ENCODE measurements around the gene FNDC10.
A peak's percentile ranks its signal among the peaks of the same experiment; 100 is the strongest.
"Not testable (repeated sequence)": the region's sequence is repeated elsewhere in the genome, so short reads cannot be mapped to it uniquely, and the experiment has no call there.

FNDC10 gene

DNA sequence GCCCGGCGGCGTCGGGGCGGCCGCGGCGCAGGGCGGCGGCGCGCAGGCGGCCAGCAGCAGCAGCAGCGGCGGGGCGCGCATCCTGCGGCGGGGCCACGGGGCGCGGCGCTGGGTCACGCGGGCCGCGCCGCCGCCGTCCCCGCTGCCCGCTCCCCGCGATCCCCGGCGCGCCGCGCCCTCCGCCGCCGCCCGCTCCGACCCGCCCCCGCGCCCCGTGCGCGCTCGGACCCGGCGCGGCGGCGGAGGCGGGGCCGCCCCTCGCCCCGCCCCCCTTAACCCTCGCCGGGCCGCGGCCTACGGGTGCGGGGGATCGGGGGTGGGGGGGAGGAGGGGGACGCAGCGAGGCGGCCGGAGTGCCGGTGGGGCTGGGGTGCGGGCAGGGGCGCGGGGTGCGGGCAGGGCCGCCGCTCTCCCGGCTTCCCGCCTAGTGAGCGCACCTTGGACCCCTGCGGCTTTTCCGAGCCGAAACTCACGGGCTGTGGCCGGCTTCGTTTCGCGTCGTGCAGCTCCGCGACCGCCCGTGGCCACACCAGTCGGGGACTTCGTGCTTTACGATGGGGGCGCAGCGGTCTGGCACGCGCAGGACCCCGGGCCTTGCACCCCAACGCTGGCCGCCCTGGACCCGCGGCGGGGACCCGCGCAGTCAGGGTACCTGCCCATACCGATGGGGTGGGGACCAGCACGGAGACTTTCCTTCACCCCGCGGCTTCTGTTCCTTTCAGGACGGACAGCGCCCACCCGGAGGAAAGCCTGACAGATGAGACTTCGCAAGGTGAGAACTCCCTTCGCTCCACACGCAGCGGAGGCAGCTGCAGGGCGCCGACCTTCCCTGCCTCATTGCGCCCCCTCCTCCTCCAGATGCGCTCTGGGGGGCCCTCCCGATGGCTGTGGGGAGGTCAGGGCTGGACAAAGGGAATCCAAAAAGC lies at the start of gene FNDC10:
FNDC10 (minus strand) TSS at position 201 of the 926 bp plus-strand sequence; CDS start at position 81, 120 bp downstream.
- DNase-seq = no peak

DNA sequence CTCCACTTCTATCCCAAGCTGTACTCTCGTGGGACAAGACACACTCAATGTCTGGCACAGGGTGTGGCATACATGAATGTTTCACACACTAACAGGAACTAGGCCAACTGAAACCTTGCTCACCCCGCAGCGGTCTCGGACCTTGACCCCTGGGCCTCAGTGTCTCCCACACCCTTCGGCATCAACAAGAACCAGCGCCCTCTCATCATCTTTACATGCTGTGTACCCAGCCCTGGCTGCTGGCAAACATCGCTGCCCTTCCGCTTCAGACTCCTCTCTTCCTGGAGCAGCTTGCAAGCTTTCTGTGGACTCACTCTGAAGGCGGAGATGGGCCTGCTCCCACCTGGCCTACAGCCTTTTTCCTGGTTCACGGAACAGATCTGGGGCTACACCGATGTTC lies 48.3 kb upstream of the FNDC10 start:
- DNase-seq = not testable (repeated sequence)

DNA sequence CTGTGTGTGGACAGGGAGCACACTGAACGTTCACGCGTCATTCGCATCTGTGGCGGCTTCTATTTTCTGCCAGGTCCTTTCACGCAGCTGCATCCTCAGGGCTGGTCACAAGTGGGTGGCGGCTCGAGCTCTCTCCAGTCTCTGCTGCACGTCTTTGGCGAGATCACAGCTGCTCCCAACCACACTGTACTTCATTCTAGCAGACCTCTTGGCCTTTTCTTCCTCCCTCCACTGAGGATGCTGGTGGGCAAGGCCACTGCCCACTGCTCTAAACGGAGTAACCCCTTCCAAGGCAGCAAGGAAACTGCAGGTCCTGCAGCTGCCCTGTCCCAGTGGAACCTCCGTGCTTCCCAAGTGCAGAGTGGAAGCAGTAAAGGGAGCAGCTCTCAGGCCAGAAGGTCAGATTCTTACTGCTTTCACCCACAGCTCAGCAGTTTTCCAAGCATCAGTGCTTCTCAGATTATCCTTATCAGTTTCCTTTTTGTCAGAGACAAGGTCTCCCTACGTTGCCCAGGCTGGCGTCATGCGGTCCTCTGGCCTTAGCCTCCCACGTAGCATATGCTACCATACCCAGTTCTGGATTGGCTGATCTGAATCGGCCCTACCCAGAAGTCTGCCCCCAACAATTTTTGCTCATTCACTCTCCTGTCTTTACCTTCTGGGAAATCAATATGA lies 47.8 kb upstream of the FNDC10 start:
- DNase-seq = not testable (repeated sequence)

DNA sequence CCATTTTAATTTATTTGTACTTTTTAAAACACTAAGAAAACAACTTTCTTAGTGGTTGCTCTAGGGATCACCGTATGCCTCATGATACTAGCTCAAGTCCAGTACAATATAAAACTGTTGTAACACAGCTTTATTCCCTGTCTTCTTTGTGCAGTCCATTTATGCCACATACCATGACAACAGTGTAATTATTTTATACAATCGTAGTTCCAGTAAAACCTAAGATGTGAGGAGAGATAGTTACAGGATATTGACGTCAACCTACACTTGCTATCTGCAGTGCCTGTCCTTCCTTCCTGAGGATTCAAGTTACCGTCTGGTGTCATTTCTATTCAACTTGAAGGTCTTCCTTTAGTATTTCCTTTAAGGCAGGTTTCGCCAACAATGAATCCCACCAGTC lies 46.4 kb upstream of the FNDC10 start:
- DNase-seq = not testable (repeated sequence)

DNA sequence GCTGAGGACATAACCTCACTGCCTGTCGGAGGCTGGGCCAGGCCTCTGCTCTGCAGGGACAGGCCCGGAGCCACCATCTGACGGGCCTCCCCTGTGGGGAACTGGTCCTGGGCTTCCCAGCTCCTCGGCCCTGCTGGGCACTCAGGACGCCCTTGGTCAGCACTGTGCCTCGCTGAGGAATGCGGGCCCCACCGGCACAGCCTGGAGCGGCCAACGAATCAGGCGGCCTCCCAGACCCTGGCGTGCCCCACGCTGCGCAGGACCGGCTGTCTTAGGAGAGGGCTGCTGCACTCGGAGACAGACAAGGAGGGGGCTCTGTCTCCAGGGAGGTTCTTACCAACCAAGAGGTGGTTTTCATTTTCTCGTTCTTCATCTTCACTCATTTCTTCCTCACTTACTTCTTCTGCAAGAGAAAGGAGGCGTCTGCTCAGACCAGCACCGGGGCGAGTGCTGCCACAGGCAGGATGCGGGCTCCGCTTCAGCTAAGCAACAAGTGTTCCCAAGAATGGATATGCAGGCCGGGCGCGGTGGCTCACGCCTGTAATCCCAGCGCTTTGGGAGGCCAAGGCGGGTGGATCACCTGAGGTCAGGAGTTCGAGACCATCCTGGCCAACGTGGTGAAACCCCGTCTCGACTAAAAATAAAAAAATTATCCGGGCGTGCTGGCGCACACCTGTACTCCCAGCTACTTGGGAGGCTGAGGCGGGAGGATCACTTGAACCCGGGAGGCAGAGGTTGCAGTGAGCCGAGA lies 41.0 kb upstream of the FNDC10 start:
- DNase-seq = not testable (repeated sequence)

DNA sequence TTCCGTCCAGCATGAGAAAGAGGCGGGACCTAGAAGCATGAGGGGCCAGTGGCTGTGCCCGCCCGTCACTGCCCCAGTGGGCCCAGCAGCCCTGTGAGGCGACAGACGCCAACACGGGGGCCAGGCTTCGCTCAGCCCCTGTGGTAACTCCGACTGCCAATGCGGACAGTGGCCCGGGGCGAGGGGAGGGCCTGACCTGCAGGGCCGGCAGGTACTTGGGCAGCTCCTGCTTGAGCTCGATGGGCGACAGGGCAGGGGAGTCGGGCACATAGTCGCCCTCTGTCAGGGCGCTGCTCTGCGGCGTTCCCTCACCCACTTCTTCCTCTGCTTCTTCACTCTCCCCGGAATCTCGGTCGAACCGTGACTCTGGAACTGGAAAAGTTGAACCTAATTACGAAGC lies 40.1 kb upstream of the FNDC10 start:
- not testable (repeated sequence) for DNase-seq

DNA sequence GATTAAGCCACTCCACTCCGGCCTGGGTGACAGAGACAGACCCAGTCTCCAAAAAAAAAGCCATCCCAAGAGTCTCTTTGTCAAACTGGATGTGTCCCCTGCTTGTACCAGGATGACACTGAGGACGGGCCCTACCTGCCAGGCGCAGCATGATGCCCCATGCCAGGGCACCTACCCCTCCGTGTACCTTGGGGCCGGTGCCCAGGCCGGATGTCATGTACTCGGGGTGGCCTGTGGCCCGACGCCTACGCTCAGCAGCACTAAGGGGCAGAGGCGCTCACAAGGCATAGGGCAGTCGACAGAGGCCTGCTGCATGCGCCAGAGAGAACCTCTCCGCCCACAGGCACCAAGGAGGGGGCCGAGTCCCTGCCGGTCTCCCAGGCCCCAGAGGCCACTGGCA lies 39.4 kb upstream of the FNDC10 start:
- DNase-seq = not testable (repeated sequence)

DNA sequence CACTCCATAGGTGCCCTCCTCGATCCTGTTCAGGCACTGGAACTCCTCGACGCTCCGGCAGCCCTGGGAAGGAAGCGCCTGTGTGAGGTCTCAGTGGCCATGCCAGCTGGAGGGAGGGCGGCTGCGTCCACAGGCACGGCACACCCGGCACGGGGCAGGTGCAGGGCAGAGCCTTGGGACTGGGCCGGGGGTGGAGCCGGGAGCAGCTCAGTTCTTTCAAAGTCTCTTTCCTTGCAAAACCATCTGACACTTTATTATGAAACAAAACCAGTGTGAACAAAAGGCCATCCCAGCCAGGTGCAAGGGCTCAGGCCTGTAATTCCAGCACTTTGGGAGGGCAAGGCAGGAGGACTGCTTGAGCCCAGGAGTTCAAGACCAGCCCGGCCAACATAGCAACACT lies 38.6 kb upstream of the FNDC10 start:
- not testable (repeated sequence) for DNase-seq

DNA sequence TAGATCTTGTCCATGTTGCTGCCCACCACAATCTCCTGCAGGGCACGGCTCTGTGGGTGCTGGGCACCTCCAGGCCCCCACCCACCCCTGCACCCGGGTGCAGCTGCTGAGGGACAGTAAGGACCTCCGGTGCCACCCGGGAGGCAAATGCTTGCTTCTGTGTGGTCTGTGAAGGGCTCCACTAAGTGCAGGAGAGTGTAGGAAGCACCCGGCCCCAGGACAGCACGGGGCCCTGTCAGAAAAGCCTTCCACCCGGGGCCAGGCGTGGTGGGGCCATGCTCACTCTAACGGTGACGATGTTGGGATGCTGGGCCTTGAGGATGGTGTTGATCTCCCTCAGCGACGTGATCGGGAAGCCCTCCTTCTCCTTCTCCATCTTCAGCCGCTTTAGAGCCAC lies 37.5 kb upstream of the FNDC10 start:
- not testable (repeated sequence) for DNase-seq

DNA sequence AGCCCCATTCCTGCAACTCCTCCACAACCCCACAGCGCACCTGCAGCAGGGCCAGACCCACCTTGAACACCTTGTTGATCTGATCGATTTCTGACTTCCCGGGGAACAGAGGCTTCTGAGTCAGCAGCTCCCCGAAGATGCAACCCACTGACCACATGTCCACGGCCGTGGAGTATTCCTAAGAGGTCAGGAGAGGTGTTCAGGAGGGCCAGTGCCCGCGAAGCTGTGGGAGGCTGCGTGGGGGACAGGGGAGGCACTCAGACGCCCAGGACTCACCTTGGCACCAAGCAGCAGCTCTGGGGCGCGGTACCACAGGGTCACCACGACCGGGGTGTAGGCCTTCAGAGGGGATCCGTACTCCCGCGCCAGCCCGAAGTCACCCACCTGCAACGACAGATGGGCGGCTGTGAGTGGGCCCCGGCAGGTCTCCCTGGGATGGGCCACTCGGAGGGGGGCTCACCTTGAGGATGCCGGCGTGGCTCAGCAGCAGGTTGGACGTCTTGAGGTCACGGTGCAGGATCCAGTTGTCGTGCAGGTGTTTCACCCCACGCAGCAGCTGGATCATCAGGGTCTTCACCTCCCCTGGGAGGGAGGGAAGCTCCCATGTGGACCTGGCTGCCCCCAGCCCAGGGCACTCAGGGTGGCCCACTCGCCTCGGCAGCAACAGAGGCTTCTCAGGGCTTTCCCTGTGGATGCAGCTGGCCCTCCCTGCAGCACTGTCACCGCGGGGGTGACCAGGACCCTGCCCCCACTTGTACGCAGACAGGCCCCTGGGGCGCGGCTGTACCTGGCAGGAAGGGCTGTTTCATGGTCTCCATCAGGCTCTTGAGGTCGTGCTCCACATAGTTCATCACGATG lies 36.9 kb upstream of the FNDC10 start:
- not testable (repeated sequence) for DNase-seq

DNA sequence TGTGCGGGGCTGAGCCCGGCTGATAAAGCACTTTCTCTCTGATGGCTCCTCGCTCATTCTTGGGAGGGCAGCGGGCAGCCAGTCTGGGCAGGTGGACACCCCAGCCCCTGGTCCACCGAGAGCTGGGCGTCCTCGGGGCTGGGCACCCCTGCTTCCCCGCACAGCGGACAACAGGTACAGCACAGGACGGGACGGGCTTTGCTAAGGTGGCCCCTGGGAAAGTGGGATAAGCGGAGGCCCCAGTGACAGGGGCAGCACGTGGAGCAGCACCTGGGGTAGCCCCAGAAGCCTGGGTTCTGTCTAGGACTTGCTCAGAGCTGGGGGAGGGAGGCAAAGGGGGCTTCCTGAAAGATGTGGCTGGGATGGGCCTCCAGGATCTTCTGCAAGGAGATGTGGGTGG lies 34.7 kb upstream of the FNDC10 start:
- not testable (repeated sequence) for DNase-seq

DNA sequence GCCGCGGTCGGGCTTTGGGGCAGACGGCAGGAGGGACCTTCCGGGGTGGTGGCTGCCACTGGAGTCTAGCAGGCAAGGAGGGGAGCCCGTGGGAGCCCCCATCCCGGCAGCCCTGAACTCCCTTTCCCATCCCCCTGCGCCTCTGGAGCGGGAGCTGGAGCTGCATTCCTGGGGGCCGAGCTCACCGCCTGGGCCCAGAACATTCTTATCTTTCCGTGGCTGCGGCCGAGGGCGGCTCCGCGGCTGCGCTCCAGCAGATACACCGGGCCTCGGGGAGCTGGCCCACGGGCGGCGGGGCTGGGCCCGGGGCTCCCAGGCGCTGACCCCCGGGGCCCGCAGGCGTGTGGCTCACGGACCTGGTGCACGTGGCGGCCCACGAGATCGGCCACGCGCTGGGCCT lies 33.5 kb upstream of the FNDC10 start:
- DNase-seq = not testable (repeated sequence)

DNA sequence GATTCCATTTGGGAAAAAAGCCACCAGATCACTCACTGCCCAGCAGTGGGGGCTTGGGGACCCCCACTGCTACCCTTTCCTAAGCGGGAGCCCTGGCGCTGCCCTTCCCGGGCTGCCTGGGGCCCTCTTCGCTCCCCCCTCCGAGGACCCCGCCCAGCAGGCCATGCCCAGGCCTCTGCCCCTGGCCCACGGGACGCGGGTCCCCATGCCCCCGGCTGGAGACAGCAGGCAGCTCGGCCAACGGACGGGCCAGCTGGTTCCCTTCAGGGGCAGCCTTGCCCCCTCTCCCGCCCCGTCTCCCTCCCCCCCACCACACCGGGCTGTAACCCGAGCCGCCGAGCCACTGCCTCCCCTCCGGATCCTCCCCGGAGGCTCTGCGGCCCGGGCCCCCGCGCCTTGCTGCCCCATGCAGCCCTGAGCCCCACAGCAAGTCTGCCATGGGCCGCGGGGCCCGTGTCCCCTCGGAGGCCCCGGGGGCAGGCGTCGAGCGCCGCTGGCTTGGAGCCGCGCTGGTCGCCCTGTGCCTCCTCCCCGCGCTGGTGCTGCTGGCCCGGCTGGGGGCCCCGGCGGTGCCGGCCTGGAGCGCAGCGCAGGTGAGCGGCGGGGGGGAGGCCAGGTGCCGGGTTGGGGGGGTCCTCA lies 32.0 kb upstream of the FNDC10 start, which contains the start of gene MMP23B:
MMP23B (plus strand) TSS at position 392 of the 639 bp plus-strand sequence; CDS start at position 438, 46 bp downstream.
- no peak for DNase-seq

DNA sequence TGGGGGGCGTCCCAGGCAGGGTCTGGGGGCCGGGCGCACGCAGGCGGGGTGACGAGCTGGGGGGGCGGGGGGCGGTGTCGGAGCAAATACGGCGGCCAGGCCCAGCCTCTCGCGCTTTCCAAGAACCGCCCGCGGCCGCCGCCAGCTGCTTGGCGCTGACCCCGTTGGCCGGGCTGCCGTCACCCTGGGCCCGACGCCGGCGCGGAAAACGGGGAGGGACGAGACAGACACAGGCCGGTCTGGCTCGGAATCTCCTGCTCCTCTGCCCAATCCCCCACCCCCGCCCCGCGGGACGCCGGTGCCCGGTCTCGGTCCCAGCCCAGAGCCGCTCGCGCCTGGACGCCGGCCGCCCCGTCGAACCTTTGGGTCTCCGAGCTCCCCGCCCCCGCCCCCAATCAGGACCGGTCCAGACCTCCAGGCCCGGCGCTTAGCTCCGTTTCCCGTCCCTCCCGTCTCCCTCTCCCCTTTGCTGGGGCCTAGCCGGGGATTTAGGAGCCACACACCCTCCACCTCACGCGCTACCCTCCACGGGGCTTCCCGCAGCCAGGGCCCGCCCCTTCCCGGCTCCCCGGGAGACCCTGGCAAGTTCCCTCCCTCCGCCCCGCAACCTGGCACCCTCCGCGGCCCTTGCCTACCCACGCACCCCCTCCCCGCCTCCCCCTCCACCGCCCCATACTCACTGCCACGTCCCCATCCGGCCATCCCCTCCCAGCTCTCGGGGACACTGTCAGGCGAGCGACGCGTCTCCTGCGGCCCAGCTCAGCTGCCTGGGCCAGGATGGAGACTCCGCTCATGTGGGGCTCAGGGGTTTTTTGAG lies 31.2 kb upstream of the FNDC10 start:
- DNase-seq = no peak

DNA sequence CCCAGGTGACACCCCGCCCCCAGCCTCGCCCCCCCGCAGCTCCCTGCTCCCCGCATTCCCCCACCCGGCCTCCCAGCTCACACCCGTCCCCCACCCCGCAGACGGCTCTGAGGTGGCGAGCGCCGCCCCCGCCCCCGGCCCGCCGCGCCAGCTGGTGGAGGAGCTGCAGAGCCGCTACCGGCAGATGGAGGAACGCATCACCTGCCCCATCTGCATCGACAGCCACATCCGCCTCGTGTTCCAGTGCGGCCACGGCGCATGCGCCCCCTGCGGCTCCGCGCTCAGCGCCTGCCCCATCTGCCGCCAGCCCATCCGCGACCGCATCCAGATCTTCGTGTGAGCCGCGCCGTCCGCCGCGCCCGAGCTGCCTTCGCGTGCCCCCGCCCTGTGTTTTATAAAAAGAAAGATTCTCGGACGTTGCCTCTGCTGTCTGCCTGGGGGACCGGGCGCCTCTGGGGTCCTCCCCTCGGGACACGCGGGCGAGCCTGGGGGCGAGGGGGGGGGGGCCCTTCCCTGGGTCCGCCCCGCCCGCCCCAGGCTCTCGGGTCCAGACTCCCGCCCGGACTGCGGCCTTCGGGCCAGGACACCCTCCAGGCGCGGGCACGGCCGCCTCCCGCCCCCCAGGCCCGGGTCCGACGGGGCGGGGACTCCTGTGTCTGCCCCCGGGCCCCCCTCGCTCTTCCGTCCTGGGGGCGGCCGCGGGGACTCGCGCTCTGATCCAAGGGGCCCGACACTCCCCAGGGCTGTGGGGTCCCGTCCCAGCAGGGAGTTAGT lies 30.4 kb upstream of the FNDC10 start:
- peak; percentile 92 for DNase-seq

DNA sequence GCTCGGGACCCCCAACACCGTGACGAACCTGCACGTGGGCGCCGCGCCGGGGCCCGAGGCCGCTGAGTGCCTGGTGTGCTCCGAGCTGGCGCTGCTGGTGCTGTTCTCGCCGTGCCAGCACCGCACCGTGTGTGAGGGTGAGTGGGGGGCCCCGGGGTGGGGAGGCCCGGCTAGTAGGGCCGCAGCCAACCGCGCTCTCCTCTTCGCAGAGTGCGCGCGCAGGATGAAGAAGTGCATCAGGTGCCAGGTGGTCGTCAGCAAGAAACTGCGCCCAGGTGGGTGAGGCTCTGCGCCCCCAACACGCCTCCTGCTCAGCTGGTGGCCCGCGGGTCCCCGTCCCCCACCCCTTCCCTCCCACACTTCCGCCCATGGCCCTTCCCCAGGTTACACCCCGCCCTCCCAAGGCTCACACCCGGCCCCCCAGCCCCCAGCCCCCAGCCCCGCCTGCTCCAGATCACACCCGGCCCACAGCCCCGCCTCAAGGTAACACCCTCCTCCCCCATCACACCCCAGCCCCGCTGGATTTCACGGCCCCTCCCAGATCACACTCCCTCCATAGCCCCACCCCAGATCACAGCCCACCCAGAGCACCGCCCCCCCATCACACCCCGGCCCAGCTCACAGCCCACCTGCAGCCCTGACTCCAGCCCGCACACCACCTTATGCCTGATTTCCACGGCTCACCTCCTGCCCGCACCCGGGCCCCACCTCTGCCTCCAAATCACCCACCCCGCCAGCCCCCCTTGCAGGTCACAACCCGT lies 29.7 kb upstream of the FNDC10 start:
- peak; percentile 57 for DNase-seq

DNA sequence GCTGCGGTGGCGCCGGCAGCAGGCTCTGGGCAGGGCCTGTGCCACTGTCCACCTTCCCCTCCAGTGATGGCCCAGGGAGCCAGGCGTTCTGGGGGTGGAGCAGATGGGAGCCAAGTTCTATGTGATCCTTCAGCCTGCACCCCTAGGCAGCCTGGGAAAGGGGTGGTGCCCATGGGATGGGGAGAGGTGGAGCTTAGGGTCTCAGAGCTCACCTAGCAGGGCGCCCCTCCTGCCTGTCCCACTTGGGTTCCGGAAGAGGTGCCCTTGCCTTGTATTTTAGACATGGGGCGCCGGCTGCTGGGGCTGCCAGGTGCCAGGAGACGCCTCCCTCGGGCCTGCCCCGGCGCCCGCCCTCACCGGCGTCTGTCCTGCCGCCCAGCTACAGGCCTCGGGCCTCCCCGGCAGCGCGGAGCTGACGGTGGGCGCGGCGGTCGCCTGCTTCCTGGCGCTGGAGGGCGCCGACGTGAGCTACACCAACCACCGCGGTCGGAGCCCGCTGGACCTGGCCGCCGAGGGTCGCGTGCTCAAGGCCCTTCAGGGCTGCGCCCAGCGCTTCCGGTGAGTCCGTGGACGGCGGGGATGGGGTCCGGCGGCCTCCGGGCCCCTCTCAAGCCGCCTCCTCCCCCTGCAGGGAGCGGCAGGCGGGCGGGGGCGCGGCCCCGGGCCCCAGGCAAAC lies 29.0 kb upstream of the FNDC10 start:
- no peak for DNase-seq
